OCI-LY1 (cell line): ENCODE data around the gene PTPRD.

ENCODE experiments used
- CTCF ChIP-seq: fragments of 200-600 bp; sonication (generic), shearing (Covaris generic); IDR thresholded peaks from 2 replicates; pipeline ENCODE4 v1.5.1; 2017; ENCODE audit warnings: mild to moderate bottlenecking, antibody characterized with exemption, low read length, moderate library complexity, mixed read lengths
- EZH2 ChIP-seq: fragments of 200-600 bp; sonication (generic), shearing (Covaris generic); IDR thresholded peaks from 2 replicates; pipeline ENCODE4 v1.8.0; 2017; ENCODE audit warnings: borderline replicate concordance, mixed run types, mild to moderate bottlenecking, antibody characterized with exemption, low read length, moderate library complexity, mixed read lengths

- TF ChIP-seq EZH2 (no peak), CTCF (no peak)
Observed at GRCh38 chr9:8762479-8763085, 1850.2 kb downstream of the PTPRD start.
